ENCODE measurements around the gene ST3GAL2.

The ST3GAL2 gene, protein sequence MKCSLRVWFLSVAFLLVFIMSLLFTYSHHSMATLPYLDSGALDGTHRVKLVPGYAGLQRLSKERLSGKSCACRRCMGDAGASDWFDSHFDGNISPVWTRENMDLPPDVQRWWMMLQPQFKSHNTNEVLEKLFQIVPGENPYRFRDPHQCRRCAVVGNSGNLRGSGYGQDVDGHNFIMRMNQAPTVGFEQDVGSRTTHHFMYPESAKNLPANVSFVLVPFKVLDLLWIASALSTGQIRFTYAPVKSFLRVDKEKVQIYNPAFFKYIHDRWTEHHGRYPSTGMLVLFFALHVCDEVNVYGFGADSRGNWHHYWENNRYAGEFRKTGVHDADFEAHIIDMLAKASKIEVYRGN

DNA sequence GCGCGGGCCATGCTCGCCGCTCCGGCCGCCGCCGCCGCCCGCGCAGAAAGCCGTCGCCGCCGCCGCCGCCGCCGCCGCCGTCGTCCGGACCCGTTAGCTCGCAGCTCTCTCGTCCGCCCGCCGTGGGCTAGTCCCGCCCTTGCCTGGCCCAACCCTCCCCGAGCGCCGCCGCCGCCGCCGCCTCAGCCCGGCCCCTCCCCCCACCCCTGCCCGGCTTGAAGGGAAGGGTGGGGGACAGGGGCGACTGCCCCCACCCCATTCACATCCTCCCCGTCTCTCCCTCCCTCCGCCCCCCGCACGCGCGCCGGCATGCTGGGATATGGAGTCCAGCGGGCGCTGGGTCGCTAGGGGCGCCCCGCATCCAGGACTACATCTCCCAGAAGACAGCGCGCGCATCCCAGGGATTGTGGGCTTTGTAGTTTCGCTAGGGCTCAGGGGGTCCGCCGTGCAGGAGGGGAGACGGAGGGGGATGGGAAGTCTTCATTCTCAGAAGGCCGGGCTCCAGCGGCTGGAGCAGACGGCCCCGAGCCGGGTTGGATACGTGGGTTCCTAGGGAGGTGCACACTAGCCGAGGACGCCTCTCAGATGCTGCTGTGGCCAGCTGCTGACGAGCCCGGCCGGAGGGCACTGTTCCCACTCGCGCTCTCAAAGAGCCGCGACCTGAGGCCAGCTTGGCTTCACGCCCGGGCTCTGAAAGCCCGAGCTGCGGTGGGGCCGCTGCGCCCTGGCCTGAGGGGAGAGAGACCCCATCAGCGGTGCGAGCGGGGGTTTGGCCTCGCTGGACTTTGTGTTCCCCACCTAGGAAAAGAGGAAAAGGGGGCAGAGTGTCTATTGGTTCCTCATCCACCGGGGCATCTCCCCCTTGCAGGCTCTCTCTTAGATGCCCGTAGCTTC, at the start of gene ST3GAL2:
TSS of gene ST3GAL2 (minus strand) at position 132 of the 894 bp plus-strand sequence. CDS start 40,570 bp downstream, outside the sequence.
- peak; percentile 97 for DNase-seq (ENCODE audit: low spot score)

DNA sequence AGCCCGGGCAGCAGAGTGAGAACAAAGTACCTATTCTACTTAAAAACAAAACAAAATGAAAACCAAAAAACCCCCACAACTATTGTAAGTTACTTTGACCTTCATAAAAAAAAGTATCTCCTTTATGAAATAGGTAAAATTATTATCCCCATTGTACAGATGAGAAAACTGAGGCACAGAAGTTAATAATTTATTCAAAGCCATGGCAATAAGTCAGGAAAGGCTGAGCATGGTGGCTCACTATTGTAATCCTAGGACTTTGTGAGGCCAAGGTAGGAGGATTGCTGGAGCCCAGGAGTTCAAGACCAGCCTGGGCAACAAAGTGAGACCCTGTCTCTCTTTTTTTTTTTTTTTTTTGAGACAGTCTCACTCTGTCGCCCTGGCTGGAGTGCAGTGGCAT, 46.0 kb upstream of the ST3GAL2 start:
- no peak for DNase-seq (ENCODE audit: low spot score)

DNA sequence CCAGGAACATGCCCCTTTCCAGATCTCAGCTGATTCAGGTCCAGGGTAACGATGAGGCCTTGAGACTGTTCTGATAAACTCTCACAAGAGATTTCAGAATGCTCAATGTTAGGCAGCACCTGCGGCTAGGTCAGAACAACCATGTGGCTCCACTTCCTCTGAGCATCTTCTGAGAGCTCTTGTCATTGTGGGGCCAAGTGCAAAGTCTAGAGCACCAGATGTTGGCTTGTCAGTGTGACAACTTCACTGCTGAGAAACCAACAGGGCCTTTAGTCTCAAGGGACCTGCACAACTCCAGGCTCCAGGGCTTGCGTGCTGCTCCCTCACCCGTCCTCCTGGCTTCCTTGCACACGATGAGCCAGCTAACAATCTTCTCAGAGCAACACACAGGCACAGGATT, 44.5 kb upstream of the ST3GAL2 start:
- no peak for DNase-seq (ENCODE audit: low spot score)

DNA sequence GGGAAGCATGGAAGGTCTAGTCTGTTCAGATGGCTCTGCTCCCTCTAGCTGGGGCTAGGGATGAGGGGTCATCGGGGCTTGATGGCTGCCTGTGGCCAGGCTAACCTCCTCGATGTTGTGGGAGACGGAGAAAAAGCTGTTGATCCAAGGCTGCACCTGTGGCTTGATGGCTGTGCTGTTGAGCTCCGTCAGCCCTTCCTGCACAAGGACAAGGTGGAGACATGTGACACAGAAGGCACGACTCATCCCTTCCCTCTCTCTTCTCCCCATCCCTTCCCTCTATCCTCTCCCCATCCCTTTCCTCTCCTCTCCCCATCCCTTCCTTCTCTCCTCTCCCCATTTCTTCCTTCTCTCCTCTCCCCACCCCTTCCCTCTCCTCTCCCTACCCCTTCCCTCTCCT, 43.7 kb upstream of the ST3GAL2 start:
- DNase-seq (ENCODE audit: low spot score) = no peak

DNA sequence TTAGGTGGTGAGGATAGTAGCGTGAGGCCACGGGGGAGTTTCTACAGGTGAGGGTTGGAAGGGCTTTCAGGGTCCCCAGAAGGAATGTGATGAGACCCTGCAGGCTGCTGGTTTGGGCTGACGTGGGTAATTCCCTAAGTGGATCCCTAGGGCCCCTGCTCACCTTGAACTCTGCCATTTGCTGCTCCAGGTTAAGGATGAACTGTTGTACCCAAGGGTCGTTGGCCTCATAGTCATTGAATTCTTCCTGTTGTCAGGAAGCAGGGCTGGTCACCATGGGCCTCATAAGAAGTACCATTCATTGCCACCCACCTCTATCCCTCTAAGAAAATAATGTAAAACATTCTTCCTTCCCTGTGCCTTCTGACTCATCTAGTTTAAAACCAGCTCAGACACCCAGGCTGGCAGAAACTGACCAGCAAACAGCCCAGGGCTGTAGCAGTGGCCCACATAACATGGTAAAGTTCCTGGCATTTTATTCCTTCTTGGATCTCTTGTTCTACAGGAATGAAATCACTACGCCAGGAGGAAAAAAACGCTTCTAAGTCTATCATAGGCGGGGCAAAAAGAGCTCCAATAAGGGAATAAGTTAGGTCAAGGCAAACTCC, 43.1 kb upstream of the ST3GAL2 start:
- no peak for DNase-seq (ENCODE audit: low spot score)

DNA sequence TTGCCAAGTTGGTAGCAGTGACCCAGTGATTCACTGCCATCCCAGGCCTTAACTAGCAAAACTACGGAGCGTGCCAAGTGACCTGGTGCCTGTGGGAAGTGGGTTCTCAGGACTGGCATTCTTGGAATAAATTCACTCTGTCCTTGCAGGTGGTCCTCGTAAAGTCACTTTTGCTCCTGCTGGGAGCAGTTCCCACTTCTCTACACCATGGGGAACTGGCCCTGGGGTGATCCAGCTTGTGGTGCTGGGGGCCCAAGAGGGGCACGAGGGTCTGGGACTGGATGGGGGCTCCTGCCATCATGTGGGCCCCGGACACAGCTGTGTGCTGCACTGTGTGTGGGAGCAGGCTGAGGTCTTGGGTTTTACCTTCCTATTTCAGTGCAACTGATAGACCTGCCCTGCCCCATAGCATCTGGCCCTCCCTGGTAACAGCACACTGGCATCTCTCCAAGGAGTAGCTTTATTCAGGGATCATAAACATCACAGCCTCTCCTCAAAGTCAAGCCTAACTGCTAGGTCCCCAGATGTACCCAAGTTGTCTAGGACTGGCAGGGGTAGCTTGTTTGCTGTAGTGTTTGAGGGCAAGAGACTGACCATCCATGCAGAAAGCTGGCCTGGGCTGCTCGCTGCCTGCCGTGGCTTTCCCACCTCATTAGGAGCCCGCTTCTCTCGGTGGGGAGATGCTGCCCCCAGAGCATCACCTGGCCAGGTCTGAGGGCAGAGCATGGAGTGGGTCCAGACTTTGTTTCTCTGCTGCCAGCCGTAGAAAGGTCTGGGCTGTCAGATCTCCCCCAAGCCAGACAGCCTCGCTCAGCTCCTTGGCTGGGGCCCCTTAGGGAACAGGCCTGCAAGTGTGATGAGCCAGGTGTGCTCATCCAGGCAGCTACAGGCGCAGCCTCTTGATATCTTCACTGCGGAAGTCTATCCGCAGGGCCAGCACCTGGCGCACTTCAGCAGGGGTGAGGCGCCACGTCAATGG, 41.5 kb upstream of the ST3GAL2 start:
- DNase-seq (ENCODE audit: low spot score) = no peak

DNA sequence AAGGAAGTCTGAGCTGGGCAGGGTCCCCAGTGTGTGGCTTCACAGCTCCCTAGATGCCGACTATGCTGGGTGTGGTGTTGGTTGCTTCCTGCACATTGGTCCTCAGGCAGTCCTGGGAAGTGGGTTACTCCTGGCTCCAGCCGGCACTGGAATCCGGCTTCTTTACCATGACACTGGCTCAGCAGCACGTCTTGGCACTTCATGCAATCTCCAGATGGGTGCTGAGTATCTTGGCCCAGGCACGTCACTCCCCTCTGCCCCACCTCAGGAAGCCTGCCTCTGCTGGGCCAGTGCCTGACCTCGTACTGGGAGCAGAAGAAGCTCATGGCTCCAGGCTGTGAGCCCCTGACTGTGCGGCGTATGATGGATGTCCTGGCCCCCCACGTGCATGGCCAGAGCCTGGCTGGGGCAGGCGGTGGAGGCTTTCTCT, 40.0 kb upstream of the ST3GAL2 start:
- no peak for DNase-seq (ENCODE audit: low spot score)

DNA sequence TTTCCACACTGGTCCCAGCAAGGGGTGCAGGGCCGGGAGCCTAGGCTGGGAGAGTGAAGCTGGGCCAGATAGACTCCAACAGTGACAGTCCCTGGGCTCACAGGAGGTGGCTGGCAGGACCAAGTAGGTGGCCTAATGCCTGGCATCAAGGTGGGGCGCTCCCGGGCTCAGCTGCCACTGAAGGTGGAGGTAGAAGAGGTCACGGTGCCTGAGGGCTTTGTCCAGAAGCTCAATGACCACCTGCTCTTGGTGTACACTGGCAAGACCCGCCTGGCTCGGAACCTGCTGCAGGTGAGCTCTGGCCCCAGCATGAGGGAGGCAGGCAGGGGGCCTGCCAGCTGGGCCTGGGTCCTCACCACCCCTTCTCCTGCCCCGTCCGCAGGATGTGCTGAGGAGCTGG, 39.3 kb upstream of the ST3GAL2 start:
- no peak for DNase-seq (ENCODE audit: low spot score)

DNA sequence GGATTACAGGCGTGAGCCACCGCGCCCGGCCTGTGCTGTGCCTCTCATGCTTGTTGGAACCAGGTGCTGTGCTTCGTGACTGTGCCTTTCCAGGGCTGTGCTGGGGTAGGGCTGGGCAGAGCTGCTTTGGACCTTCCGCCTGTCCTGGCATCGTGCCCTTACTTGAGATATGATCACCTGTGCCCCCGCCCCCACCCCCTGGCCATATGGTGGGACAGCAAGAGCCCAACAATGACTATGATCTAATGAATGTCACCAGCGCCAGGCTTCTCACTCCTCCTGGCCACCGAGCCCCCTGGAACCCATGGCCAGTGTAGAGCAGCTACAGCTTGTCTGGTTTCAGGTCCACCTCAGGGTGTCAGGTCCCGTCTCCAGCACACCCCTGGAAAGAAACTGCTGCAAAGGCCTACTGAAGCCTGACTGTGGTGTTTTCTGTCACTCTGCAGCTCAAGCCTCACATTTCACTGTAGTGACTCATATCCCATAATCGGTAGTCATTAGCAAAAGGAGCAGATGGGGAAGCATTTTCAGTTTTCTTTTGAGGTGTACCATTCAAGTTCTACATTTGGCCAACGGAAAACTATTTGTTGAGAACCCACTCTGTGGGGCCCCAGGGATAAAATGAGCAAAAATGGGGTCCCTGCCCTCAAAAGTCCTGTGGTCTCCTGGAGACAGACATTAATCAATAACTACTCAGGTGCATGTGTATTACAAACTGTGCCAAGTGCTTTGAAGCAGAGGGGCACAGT, 37.5 kb upstream of the ST3GAL2 start:
- peak; percentile 63 for DNase-seq (ENCODE audit: low spot score)

DNA sequence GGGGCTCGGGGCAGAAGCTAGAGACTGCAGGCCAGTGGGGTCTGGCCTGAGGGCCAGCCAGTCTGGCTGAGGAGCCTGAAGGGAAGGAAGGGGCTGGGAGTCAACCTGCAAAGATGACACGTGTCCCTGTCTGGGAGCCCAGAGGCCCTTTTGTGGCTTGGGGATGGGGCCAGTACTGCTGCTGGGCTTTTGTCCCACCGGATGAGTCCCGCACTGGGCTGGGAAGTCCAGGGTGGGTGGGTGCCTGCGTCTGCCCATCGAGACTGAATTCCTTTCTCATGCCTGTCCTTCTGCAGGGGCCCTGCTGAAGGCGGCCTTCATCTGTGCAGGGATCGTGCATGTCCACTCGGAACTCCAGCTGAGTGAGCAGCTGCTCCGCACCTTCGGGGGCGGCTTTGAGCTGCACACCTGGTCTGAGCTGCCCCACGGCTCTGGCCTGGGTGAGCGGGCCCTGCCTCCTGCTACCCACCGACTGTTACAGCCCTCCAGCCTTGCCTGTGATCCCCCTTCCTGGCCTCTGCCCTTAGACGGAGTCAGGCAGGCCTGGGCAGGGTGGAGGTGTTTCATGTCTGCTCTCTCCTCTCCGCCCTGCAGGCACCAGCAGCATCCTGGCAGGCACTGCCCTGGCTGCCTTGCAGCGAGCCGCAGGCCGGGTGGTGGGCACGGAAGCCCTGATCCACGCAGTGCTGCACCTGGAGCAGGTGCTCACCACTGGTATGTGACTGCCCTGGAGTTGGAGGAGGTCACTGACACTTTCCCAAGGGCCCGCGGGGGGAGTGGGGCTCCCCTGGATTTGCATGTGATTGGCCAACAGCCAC, 36.4 kb upstream of the ST3GAL2 start:
- no peak for DNase-seq (ENCODE audit: low spot score)

DNA sequence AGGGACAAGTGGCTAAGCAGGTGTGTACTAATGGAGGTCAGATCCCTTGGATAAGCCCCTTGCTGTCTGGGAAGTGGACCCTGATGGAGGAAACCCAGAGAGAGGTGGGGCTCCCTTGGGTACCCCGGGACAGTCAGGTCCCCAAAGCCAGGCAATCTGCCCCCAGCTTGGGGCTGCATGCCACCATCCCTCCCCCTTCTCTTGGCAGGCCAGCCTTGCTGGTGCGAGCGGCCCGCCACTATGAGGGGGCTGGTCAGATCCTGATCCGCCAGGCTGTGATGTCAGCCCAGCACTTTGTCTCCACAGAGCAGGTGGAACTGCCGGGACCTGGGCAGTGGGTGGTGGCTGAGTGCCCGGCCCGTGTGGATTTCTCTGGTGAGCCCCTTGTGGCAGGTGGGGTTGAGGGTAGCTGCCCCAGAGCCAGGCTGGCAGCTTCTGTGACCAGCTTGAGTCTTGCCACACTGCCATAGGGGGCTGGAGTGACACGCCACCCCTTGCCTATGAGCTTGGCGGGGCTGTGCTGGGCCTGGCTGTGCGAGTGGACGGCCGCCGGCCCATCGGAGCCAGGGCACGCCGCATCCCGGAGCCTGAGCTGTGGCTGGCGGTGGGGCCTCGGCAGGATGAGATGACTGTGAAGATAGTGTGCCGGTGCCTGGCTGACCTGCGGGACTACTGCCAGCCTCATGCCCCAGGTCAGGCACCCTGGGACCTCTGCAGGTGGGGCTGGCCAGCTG, 35.6 kb upstream of the ST3GAL2 start:
- DNase-seq (ENCODE audit: low spot score) = no peak

DNA sequence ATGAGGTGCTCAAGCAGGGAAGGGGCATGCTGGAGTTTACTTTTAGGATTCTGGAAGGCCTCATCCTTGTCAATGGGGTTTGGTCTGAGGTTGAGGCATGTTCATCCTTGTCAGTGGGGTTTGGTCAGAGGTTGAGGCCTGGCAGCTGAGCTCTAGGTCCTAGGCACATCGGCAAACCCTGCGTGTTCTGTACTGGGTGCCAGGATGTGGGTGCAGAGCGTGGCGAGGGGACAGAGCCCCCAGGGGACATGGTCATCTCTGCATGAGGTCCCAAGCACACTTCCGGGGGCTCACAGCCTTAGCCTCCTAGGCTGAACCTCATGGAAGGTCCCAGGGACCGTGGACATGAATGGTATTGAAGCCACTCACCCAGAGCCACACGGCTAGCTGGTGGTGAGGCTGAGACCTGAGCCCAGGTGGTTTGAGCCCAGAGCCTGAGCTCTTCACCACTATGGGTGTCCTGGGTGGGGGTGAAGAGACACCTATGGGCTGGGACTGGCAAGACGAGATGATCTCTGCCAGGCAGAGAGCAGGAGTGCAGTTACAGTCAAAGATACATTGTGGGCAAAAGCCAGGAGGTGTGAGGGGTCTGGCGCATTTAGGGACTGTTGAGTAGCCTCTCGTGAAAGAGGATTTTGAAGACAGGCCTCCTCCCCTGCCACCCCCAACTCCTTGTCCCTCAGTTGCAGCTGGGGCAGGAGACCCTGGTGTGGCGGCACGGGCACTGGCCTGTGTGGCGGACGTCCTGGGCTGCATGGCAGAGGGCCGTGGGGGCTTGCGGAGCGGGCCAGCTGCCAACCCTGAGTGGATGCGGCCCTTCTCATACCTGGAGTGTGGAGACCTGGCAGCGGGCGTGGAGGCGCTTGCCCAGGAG, 34.8 kb upstream of the ST3GAL2 start:
- DNase-seq (ENCODE audit: low spot score) = no peak

DNA sequence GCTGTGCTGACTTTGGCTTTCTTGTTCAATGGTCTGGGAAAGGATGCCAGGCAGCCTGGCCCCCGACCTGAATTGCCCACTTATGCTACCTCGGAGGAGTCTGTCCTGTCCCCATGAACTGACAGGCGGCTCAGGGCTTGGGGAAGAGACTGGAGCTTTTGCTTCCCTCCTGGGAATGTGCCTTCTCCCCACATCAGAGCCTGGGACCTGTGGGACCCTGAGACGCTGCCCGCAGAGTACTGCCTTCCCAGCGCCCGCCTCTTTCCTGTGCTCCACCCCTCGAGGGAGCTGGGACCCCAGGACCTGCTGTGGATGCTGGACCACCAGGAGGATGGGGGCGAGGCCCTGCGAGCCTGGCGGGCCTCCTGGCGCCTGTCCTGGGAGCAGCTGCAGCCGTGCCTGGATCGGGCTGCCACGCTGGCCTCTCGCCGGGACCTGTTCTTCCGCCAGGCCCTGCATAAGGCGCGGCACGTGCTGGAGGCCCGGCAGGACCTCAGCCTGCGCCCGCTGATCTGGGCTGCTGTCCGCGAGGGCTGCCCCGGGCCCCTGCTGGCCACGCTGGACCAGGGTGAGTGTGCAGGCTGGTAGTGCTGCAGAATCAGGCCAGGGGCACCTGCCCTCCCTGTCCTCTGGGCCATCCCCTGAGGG, 34.0 kb upstream of the ST3GAL2 start:
- no peak for DNase-seq (ENCODE audit: low spot score)

DNA sequence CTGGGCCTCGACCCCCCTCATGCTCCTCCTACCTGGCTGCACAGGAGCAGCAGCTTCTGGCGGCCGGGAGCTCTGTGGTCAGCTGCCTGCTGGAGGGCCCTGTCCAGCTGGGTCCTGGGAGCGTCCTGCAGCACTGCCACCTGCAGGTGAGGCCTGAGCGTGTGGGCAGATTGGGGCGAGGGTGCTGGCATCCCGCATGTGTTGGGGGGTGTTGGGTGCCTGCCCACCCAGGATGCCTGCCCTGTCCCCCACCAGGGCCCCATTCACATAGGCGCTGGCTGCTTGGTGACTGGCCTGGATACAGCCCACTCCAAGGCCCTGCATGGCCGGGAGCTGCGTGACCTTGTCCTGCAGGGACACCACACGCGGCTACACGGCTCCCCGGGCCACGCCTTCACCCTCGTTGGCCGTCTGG, 32.0 kb upstream of the ST3GAL2 start:
- peak; percentile 94 for DNase-seq (ENCODE audit: low spot score)

DNA sequence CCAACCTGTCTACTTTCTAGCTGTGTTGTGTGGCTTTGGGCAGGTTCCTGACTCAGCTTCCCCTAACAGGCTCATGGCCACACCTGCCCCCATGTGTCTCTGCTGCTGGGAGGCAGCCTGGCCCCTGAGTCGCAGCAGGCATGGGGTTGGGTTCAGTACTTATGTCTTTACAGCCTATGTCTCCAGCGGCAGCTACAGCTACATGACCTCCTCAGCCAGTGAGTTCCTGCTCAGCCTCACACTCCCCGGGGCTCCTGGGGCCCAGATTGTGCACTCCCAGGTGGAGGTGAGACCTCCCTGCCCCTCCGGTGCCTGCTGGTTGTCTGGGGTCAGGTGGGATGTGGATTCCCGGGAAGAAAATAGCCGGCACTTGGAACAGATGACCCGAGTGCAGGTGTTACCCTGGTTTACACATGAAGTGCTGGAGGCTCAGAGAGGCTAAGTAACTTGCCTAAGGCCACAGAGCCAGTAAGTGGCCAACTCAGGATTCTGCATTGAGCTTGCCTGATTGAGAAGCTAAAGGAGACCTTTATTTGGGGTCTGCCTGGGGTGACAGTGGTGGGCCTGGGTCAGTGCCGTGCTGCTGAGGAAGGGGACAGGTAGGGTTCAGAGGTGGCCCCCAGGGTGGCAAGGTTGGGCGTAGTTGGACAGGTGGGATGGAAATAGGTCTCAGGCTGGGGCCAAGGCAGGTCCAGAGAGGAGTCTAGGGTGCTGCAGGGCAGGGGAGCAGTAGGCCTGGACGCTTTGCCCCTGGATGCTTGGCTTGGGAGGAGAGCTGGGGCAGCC, 31.4 kb upstream of the ST3GAL2 start:
- no peak for DNase-seq (ENCODE audit: low spot score)

DNA sequence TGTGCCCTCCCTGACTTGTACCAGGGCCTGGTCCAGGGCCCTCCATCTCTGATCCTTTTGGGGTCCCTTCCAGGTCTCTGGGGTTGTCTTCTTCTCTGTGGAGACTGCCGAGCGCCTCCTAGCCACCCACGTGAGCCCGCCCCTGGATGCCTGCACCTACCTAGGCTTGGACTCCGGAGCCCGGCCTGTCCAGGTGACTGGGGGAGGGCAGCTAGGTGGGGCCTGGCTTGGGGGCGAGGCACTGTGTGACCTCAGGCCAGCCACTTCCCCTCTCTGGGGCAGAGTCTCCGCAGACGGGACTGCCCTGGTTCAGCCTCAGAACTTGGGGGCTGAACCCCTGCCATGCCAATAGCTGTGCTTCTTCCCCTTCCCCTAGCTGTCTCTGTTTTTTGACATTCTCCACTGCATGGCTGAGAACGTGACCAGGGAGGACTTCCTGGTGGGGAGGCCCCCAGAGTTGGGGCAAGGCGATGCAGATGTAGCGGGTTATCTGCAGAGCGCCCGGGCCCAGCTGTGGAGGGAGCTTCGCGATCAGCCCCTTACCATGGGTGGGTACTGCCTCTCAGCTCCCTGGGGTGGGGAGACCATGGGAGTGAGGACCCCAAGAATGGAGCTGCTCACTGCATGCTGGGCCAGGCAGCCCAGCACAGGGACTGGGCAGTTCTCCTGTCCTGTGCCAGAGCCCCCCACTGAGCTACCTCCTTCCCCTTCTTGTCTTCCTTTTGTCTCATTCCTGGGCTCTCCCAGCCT, 30.1 kb upstream of the ST3GAL2 start:
- peak; percentile 10 for DNase-seq (ENCODE audit: low spot score)
